Subcutaneous adipose tissue (tissue), 4 donors: Measurements from ENCODE around the gene NRIP2. TPM values are rescaled to one million over a fixed set of nuclear protein-coding genes. Genes with fewer than 3 reads are reported as not detected.

Source experiments
- total RNA-seq, 4 donors: library from RNA; depleted of rRNA; stranded (reverse); fragments of >200 nt; gene quantifications; one replicate each; pipeline ENCODE4 v1.1.0, GENCODE V29; 2016
- TF ChIP-seq, protein P1 (sequence below): fragments of 450-650 bp; IDR thresholded peaks from one replicate; pipeline ENCODE4 v1.5.1; 2016; ENCODE audit warnings: low read depth, mild to moderate bottlenecking, control low read depth, antibody characterized with exemption, moderate library complexity

Gene NRIP2
- total RNA-seq, 4 donors from 2014 or later = 0.16 to 1.5 (median 1.0) TPM

DNA sequence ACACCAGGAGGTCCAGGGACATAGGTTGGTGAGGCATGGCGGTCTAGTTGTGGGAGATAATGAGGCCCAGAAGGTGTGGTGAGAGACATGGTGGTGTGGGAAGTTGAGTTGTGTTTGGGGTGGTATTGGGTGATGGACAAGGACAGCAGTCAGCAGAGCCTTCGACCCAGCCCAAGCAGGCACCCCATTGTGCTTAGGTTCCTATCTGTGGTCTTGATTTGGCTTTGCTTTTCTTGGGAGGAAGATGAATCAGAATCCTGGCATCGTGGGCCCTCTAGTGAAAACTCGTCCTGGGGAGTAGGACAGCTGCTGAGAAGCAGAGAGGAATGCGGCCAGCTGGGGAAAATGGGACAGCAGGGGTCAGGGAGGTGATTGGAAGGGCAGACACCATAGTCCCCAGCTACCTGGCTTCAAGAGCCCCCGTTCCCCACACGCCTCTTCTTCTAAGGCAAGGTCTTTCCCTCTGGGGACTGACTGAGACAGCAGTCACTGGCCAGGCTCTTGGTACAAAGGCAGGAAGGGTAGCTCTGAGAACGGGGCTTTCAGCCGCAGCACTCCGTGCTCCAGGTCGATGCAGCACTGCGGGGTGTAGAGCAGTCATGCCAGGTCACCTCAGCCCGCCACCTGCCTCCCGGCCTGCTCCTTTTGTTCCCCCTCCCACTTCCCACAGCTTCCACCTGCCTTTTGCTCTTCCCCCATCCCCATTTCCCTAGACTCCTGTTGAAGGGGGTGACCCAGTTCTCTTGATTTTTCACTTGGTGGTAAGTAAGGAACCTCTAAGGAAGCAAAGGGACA, 7.9 kb downstream of the NRIP2 start:
- TF ChIP-seq, protein P1, sequence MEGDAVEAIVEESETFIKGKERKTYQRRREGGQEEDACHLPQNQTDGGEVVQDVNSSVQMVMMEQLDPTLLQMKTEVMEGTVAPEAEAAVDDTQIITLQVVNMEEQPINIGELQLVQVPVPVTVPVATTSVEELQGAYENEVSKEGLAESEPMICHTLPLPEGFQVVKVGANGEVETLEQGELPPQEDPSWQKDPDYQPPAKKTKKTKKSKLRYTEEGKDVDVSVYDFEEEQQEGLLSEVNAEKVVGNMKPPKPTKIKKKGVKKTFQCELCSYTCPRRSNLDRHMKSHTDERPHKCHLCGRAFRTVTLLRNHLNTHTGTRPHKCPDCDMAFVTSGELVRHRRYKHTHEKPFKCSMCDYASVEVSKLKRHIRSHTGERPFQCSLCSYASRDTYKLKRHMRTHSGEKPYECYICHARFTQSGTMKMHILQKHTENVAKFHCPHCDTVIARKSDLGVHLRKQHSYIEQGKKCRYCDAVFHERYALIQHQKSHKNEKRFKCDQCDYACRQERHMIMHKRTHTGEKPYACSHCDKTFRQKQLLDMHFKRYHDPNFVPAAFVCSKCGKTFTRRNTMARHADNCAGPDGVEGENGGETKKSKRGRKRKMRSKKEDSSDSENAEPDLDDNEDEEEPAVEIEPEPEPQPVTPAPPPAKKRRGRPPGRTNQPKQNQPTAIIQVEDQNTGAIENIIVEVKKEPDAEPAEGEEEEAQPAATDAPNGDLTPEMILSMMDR = no peak

DNA sequence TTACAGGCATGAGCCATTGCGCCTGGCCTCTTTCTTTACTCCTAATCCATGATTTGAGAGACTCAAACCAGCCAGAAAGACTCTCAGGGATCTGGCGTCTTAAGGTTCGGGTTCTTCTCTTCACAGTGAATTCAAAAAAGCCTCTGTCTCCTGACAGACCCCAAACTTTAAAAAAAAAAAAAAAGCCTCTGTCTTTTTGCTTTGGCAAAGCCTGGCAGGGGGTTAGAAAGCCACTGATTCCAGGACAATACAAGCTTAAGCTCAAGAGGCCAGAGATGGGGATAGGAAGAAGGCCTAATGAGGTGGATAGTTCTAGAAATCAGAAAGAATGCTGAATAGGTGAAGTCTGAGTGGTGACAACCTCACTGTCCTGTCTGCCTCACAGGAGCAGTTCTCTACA, 8.8 kb downstream of the NRIP2 start:
- TF ChIP-seq, protein P1 = no peak

DNA sequence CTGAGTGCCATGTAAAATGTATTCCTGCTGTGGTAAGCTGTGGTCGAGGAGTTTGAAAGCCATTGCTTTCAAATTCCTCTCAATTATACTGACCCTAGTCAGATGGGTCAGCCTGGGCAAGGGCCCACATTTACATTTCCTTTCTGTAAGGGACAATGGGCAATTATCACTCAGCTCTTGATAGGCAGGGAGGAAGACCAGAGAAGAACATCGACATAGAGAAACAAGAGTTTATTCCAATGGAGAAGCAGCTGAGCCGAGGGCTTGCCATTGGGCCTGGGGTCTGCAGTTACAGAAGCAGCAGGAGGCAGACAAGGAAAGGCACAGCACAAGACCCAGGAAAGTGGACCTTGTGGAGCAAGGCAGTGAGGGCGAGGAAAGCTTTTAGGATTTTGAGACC, 9.7 kb downstream of the NRIP2 start:
- TF ChIP-seq, protein P1 = no peak

DNA sequence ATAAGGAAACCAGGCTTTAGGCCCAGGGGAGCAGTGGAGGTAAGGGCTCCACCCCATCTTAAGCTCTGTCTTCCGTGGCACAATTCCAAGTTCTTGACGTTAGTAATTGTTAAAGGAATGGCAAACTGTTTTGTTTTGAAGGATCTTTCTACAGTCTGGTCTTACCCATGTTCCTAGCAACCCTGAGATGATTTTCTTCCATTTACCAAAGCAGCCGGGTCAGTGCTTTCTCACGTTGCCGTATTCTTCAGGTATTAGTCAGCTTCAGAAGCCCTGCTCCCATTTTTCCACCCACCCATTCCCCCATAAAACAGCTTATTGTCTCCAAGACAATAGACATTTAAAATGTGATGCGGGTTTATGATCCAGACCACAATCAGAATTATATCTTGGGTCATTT, 10.3 kb downstream of the NRIP2 start:
- TF ChIP-seq, protein P1 = no peak

DNA sequence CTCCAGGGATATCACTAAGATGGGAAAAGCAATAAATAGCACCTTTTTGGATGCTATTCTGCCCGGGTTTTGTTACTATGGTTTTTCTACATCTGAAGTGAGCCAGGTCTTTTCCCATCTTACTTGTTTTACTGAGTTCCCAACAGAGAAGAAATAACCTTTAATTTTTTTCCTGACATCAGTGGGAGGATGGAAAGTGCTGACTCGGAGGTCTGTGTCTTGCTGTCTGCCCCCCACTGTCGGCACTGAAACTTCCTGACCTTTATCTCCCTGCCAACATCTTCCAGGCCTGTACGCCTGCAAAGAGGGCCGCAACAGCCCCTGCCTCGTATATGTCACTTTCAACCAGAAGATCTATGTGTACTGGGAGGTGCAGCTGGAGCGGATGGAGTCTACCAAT, 11.4 kb downstream of the NRIP2 start:
- TF ChIP-seq, protein P1 = no peak

DNA sequence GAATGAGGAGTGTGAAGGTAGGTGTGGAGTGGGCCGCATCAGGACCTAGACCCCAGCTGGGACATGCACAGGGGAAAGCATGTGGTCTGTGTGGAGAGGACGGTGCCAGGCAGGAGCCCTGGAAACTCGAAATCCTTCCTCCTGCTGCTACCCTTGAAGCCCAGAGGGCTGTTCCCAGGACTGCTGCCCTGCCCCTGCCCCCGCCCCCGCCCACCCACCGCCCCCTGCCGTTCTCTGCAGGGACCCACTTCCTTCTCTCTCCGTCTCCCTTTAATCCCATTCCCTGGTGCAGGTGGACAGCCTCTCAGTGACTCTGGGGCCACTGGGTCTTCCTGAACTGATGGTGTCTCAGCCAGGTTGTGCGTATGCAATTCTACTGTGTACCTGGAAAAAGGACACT, 14.4 kb downstream of the NRIP2 start:
- TF ChIP-seq, protein P1 = no peak

DNA sequence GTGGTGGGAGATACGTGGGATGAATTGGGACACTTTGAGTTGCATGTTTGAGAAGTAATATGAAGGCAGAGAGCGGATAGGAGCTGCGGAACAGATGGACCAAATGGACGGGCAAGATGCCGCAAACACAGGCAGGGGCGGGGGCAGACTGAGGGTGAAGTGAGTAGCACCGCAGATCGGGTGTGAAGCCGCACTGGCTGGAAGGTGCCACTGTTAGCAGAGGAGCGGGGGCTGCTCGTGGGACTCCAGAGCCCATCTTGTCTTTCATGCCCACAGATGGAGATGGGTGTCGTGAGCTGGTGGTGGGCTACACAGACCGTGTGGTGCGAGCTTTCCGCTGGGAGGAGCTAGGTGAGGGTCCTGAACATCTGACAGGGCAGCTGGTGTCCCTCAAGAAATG, 15.0 kb downstream of the NRIP2 start:
- TF ChIP-seq, protein P1 = no peak
